GM19239 (cell line): ENCODE data around the gene ERCC4.
A peak's percentile ranks its signal among the peaks of the same experiment; 100 is the strongest.

Experiments
- DNase-seq: peaks from one replicate; pipeline ENCODE4 v3.0.0; 2011; ENCODE audit warnings: low spot score; ENCODE audit not compliant: insufficient read length
- FAIRE-seq: peaks from 2 replicates; lab custom pipeline; 2011; peaks lifted over from hg19 to GRCh38; lab: Jason Lieb, UNC

The ERCC4 gene

DNA sequence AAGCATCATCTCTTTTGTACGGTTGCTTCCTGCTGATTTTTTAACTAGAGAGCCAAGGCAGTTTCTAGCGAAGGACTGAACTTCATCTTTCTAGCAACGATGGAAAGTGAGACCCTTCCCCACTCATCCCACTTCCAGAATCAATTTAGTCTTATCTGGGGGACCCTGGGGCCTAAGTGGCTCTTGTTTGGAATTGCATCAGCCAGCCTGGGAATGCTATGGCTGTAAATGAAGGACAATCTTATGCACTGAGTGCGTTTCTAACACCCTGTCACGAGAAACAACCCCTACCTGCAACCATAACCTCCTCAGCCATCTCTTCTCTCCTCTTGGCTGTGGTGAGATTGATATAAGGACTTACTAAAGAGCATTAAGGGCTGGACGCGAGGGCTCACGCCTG lies 64.8 kb downstream of the ERCC4 start:
- DNase-seq = no peak

DNA sequence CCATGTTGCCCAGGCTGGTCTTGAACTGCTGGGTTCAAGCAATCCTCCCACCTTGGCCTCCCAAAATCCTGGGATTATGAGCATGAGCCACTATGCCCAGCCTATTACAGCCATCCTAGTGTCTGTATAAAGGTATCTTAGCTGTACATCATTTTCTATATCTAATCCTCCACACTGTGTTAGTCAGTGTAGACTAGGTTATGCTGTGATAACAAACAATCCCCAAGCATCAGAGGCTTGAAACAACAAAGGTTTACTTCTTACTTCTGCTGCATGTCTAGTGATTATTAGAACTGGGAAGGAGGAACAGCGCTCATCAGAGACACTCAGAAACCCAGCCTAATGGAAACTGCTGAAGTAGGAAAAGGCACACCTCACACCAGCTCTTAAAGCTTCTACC lies 68.1 kb downstream of the ERCC4 start:
- FAIRE-seq (no peak), DNase-seq (no peak)

More for the DNA sequence above, 64.8 kb downstream of the ERCC4 start:
- FAIRE-seq = no peak

DNA sequence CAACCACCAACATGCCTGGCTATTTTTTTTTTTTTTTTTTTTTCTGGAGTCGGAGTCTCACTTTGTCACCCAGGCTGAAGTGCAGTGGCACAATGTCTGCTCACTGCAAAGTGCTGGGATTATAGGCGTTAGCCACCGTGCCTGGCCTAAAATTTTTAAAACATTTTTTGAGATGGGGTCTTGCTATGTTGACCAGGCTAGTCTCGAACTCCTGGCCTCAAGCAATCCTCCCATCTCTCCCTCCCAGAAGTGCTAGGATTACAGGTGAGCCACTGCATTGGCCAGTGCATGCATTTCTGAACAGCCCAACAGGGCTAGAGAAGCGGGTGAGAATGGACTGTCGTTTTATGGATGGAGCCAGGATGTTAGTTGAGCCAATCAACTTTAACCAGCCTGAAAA lies 72.4 kb downstream of the ERCC4 start:
- DNase-seq (no peak), FAIRE-seq (no peak)

DNA sequence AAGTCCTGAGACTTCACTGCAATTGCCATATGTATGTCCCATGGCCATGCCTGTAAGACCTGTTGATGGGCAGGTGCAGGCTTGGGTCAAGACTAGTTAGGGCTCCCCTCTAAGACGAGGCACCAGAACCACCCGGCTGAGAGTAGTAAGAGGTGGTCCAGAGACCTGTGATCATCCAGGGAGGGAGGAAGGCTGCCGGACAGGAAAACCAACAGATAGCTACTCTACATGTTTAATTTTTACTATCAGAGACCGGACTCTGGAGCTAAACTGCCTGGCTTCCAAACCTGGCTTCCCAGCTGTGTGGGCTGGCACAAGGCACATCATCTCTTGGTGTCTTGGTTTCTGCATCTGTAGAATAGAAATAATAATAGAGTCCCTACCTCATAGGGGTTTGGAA lies 73.0 kb downstream of the ERCC4 start:
- FAIRE-seq (no peak), DNase-seq (no peak)

DNA sequence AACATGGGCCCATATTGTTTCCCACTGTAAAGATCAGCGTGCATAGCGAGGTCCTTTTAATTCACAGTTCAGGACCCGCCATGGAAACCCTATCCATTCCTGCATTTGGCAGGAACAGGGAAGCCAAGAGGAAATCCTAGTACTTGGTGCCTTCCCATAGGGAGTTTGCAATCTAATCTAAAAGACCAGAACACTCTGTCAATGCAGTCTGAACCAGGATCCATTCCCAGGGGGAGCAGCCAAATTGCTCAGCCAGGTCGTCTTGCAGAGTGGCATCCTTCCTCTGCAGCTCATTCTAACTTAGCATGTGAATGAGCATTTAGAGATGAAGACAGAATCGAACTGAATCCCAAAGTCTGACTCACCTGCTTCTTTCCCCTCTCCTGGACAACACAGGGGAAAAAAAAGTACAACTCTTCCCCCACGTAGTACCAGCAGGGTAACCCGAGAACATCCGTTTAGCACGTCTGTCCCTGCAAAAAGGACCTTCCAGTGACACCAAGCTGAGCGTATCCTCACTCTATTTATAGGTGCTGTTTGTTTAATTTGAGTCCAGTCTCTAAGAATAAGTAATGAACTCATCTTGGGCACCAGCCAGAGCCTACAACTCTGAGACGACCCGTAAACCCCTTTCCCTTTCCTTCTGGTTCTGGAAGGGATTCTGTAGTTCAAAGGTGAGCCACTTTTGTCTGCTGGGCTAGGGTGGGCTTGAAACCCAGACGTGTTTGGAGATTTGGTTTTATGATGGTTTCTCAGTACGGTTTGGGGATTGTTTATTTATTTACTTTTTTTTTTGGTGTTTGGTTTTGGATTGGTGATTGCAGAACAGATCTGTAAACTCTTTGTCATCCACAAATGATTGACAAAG lies 74.5 kb downstream of the ERCC4 start:
- no peak for FAIRE-seq

DNA sequence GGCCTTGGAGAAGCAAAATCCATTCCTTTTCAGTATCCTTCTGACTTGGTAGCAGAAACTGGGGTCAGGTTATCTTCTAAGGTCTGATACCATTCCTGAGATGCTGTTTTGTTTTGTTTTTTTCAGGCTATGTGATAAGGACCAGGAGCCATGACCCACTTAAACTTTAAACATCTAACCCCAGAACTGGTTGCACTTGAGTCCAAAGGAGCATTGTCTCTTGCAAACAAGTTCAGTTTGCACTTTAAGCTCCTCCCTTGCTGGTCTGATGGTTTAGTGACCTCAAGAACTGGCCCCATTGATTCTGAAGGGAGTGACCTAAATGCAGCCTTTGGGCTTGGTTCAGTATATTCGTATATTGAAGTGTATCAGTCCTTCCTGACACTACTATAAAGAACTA lies 75.2 kb downstream of the ERCC4 start:
- no peak for DNase-seq
- FAIRE-seq = no peak

More for the DNA sequence above, 74.5 kb downstream of the ERCC4 start:
- DNase-seq = no peak

DNA sequence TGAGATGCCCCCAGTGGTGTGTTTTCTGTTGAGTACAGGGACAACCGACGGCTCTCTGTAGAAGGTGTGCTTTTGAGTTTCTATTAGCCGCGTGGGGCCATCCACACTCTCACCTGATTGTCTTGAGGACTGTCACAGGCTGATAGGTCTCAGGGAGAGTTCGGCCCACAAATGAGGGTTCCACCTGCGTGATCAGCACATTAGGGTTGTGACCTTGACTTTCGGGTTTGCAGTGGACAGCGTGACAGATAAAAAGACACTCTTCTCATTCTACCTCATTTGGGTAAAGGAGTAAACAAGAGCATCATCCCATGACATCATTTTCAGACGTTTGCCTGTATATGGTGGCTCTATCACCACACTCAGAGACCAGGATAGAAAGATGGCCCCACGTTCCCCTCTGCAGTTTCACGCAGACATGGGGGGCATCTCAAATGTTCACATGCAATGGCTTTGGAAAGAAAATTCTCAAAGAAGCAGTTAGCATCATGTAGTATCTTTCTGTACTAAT lies 76.9 kb downstream of the ERCC4 start:
- DNase-seq (no peak), FAIRE-seq (no peak)

DNA sequence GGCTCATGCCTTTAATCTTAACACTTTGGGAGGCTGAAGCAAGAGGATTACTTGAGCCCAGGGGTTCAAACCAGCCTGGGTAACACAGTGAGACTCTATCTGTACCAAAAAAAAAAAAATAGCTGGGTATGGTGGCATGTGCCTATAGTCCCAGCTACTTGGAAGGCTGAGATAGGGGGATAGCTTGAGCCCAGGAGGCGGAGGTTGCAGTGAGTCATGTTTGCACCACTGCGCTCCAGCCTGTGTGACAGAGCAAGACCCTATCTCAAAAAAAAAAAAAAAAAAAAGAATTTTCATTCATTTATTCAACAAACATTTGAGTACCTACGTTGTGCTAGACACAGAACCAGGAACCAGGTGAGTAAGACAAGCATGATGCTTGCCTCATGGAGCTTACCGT lies 77.6 kb downstream of the ERCC4 start:
- FAIRE-seq (no peak), DNase-seq (no peak)

DNA sequence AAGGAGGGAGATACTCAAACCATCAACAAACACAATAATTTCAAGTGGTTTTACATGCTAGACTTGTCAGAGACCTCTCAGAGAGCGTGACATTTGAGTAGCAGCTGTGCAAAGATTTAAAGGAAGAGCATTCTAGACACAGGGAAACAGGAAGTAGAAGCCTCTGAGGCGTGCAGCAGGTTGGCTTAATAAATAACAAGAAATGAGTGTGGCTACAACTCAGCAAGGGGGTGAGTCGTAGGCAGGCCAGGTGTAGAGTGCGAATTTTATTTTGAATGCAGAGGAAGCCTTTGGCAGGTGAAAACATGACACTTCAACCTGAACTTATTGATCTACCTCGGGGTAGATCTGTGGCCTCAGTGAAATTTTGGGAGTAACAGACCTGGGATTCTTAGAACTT lies 78.0 kb downstream of the ERCC4 start:
- DNase-seq = peak; percentile 50
- FAIRE-seq = peak; percentile 91

DNA sequence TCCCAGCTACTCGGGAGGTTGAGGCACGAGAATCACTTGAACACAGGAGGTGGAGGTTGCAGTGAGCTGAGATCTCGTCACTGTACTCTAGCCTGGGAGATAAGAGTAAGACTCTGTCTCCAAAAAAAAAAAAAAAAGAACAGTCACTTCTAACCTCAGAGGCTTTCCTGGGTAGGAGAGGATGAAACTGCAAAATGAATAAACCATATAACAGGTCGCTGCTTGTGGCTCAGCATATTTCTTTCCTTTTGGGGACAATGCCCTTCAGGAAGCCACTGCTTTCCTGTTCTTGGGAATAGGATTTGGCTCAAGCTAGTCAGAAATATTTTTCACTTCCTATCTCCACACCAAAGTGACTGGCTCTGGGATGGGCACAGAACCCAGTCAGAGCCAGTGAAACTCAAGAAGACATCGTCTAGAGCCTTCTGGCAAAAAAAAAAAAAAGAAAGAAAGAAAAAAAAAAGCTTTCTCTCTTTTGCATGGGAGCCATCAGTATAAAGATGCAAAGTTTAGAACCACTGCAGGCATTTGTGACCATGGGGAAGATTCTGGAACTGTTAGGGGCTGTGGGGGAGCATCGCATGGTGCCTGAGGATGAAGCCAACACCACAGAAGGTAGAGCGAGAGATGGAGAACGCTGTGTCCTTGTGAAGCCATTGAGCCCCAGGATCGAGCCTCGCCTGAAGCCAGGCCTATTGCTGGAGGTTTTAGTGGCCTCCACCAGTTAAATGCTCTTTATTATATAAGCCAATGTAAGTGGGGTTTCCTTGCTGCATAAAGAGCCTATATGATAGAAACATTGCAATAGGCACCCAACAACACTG lies 79.3 kb downstream of the ERCC4 start:
- peak; percentile 11 for FAIRE-seq
- no peak for DNase-seq

DNA sequence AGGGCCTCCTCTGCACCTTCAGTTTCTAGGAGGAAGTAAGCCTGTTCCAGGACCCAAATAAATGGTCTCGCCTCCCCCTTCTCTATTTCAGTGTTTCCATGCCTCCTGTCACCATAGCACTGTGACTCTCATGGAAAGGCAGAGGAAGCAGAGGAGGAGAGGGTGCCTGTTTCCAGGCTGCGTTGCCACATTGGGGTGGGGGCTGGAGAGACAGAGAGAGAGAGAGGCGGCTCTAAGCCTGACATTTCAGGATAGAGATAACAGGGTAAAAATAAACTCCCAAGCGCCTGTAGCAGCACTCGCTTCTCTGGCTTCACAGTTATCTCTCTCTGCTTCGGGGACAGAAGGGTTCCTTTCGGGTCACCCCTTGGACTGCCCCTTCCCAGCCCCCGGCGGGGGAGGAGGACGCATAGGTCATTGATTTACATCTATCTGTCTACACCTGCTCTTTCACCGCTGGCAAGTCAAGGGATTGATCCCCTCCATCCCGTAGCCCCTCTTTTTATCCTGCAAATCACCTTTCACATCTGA lies 80.0 kb downstream of the ERCC4 start:
- FAIRE-seq = no peak
- DNase-seq = no peak

DNA sequence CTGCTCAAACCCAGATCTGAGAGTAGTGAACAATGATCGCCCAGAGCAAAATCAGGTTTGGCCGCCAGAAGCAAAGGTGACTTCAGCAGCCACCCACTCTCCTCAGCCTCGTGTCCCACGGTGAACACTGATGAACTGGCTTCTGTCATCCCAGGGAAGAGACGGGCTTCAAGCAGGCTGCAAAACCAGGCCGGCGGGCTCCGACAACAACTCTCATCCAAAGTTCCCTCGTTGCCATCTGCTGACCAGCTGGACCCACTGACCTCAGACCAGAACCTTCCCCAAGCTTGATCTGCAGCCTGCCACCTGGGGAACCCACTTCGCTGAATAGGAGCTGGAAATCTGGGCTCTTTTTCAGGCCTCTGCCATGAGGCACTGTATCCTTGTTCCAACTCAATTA lies 81.6 kb downstream of the ERCC4 start:
- FAIRE-seq (no peak), DNase-seq (no peak)
